ENCODE results near the gene MAIP1.

GRCh38 chr2:199926806-199927205 lies 28.6 kb upstream of the MAIP1 start:
- TF ChIP-seq FOS (IDR thresholded peaks at IDR 0.05; ENCODE audit: low read depth, low read length): no peak
- TF ChIP-seq MXI1 (IDR thresholded peaks at IDR 0.05; ENCODE audit: borderline replicate concordance, low read depth, low read length): no peak
- no peak for TF ChIP-seq CTCF (conservative IDR thresholded peaks at IDR 0.05; ENCODE audit: low read depth, low read length)
- TF ChIP-seq POLR2A (IDR thresholded peaks at IDR 0.05; ENCODE audit: low read depth, low read length): no peak
- TF ChIP-seq RCOR1 (IDR thresholded peaks at IDR 0.05; ENCODE audit: insufficient replicate concordance, low read length): no peak
- TF ChIP-seq MAZ (IDR thresholded peaks at IDR 0.05; ENCODE audit: borderline replicate concordance, low read depth, low read length): no peak
